ENCODE data around the gene KIF1B.

DNA sequence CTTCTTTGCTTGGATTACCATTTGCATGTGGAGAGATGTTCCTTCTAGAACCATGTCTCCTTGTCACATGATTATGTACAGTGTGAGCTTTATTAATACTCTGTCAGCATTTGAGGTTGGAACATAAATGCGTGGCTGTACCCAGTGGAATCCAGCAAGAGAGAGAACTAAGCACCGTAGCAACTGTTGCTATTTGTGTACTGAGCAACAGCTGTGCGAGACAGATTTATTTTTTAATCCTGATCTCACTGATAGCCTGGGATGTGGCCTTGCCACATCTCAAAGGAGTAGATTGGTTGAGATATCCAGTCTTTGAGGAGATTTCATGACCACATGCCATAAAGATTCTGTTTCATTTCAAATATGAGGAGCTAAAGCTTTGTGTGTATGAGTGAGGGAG is 43.4 kb downstream of the KIF1B start:
- no peak for TF ChIP-seq POLR2A (IDR thresholded peaks at IDR 0.05; ENCODE audit: low read depth, low read length)
- no peak for TF ChIP-seq PAX5 (IDR thresholded peaks at IDR 0.05; ENCODE audit: insufficient read depth, low read length, severe bottlenecking)
- no peak for TF ChIP-seq POLR2AphosphoS5 (IDR thresholded peaks at IDR 0.05; ENCODE audit: low read depth, low read length)
- TF ChIP-seq TAF1 (IDR thresholded peaks at IDR 0.05; ENCODE audit: low read depth, low read length), result no peak
